BLaER1 treated with 17β-estradiol and CSF1 and Interleukin-3, amounts not matched to agents 10 nM and 100 nM (cell line): ENCODE measurements around the gene TMEM185B.

Source experiments
- H3K27ac ChIP-seq, 11 experiments: shearing (Covaris generic); formaldehyde crosslinking; 2 replicates each; pipeline ENCODE4 v1.8.1; 2022
- H3K27me3 ChIP-seq, 11 experiments: shearing (Covaris generic); formaldehyde crosslinking; 2 replicates each; pipeline ENCODE4 v1.8.1; 2022
- H3K36me3 ChIP-seq, 11 experiments: shearing (Covaris generic); formaldehyde crosslinking; 2 replicates each; pipeline ENCODE4 v1.8.1; 2022
- H3K4me1 ChIP-seq, 10 experiments: shearing (Covaris generic); formaldehyde crosslinking; 2 replicates each; pipeline ENCODE4 v1.8.1; 2022
- H3K4me2 ChIP-seq, 11 experiments: shearing (Covaris generic); formaldehyde crosslinking; 2 replicates each; pipeline ENCODE4 v1.8.1; 2022
- H3K4me3 ChIP-seq, 10 experiments: shearing (Covaris generic); formaldehyde crosslinking; 2 replicates each; pipeline ENCODE4 v1.8.1; 2022
- H3K9ac ChIP-seq, 11 experiments: shearing (Covaris generic); formaldehyde crosslinking; 2 replicates each; pipeline ENCODE4 v1.8.1; 2022
- H3K9me3 ChIP-seq, 11 experiments: shearing (Covaris generic); formaldehyde crosslinking; replicated peaks in 1 of 11; 2 replicates each; pipeline ENCODE4 v1.8.1; 2022
- H4K20me1 ChIP-seq, 11 experiments: shearing (Covaris generic); formaldehyde crosslinking; 2 replicates each; pipeline ENCODE4 v1.8.1; 2022
- Cebpa-rat ChIP-seq, 11 experiments: shearing (Covaris generic); IDR thresholded peaks; 2 replicates each; pipeline ENCODE4 v1.8.1; 2022

Gene TMEM185B

GRCh38 chr2:120219766-120220165 lies 3.4 kb downstream of the TMEM185B start:
- no peak overlapping the region for H3K27ac ChIP-seq
- H4K20me1 ChIP-seq: peaks cover 0 to 35% (median 4%) of the 10 kb centered on the region in 11 experiments; a peak in 11 of 22 replicates
- H3K4me1 ChIP-seq: peaks cover 28 to 44% (median 37%) of the 10 kb centered on the region in 10 experiments
- no peak for TF ChIP-seq Cebpa-rat (IDR thresholded peaks at IDR 0.05)
- peaks cover 17 to 76% (median 65%) of the 10 kb centered on the region in 11 experiments for H3K9me3 ChIP-seq
- H3K4me2 ChIP-seq: peak overlapping the region in 2 of 11 experiments; percentile 5 to 99; a peak in 1 of 22 replicates
- peaks cover 46 to 73% (median 57%) of the 10 kb centered on the region in 11 experiments for H3K36me3 ChIP-seq
- H3K9ac ChIP-seq: no peak overlapping the region
- no peak overlapping the region for H3K4me3 ChIP-seq
- H3K27me3 ChIP-seq: peaks cover 0 to 8% (median 0%) of the 10 kb centered on the region in 11 experiments; a peak in 5 of 22 replicates

- H3K4me2 ChIP-seq: 0 out of 22 replicates have a peak overlapping the region, but pooled peaks of 1 of the 11 experiments have one; percentile 5
- peaks cover 25 to 39% (median 33%) of the 10 kb centered on the region in 10 experiments for H3K4me1 ChIP-seq
- H3K9ac ChIP-seq: no peak overlapping the region
- H3K4me3 ChIP-seq: no peak overlapping the region
- no peak for TF ChIP-seq Cebpa-rat (IDR thresholded peaks at IDR 0.05)
- H3K36me3 ChIP-seq: peaks cover 46 to 73% (median 57%) of the 10 kb centered on the region in 11 experiments
- peaks cover 0 to 6% (median 0%) of the 10 kb centered on the region in 11 experiments; a peak in 2 of 22 replicates for H3K27me3 ChIP-seq
- H3K27ac ChIP-seq: no peak overlapping the region
- peaks cover 17 to 76% (median 65%) of the 10 kb centered on the region in 11 experiments for H3K9me3 ChIP-seq
- H4K20me1 ChIP-seq: peaks cover 0 to 35% (median 4%) of the 10 kb centered on the region in 11 experiments; a peak in 11 of 22 replicates
These were observed 3.9 kb downstream of the TMEM185B start for GRCh38 chr2:120219291-120219690.

GRCh38 chr2:120218181-120218580 lies 5.0 kb downstream of the TMEM185B start:
- Histone ChIP-seq H4K20me1 (peaks cover 0 to 35% (median 4%) of the 10 kb centered on the region in 11 experiments; a peak in 11 of 22 replicates), H3K4me1 (peaks cover 16 to 32% (median 25%) of the 10 kb centered on the region in 10 experiments), H3K9me3 (peaks cover 17 to 76% (median 65%) of the 10 kb centered on the region in 11 experiments), H3K36me3 (peaks cover 46 to 73% (median 57%) of the 10 kb centered on the region in 11 experiments), H3K4me2 (no peak overlapping the region), H3K27ac (no peak overlapping the region), H3K4me3 (no peak overlapping the region), H3K27me3 (no peaks in the 10 kb centered on the region), H3K9ac (no peak overlapping the region)
- TF ChIP-seq Cebpa-rat (IDR thresholded peaks at IDR 0.05): no peak

- Histone ChIP-seq H3K36me3 (no peaks in the 10 kb centered on the region), H3K27me3 (no peaks in the 10 kb centered on the region), H3K27ac (peak overlapping the region in 2 of 11 experiments; percentile 36 to 39; a peak in 4 of 22 replicates), H4K20me1 (peaks cover 0 to 15% (median 0%) of the 10 kb centered on the region in 11 experiments; a peak in 2 of 22 replicates), H3K9me3 (peaks cover 0 to under 1% (median 0%) of the 10 kb centered on the region in 11 experiments; a peak in 3 of 22 replicates), H3K4me2 (peak overlapping the region; percentile 9 to 60 (median 41); a peak in 19 of 22 replicates), H3K4me1 (peaks cover 14 to 37% (median 25%) of the 10 kb centered on the region in 10 experiments), H3K9ac (no peak overlapping the region), H3K4me3 (no peak overlapping the region)
- TF ChIP-seq Cebpa-rat (IDR thresholded peaks at IDR 0.05): no peak
These were observed 12.9 kb downstream of the TMEM185B start for GRCh38 chr2:120210270-120210693.

GRCh38 chr2:120209427-120210269 lies 13.6 kb downstream of the TMEM185B start:
- peaks cover 0 to 15% (median 0%) of the 10 kb centered on the region in 11 experiments; a peak in 2 of 22 replicates for H4K20me1 ChIP-seq
- no peak overlapping the region for H3K9ac ChIP-seq
- H3K27me3 ChIP-seq: no peaks in the 10 kb centered on the region
- H3K4me1 ChIP-seq: peaks cover 14 to 40% (median 26%) of the 10 kb centered on the region in 10 experiments
- no peaks in the 10 kb centered on the region for H3K9me3 ChIP-seq
- H3K27ac ChIP-seq: peak overlapping the region in 3 of 11 experiments; percentile 2 to 39 (median 36); a peak in 4 of 22 replicates
- no peaks in the 10 kb centered on the region for H3K36me3 ChIP-seq
- H3K4me3 ChIP-seq: no peak overlapping the region
- H3K4me2 ChIP-seq: peak overlapping the region; percentile 23 to 65 (median 51); a peak in 18 of 22 replicates
- TF ChIP-seq Cebpa-rat (IDR thresholded peaks at IDR 0.05): no peak

GRCh38 chr2:120208381-120209353 lies 14.5 kb downstream of the TMEM185B start:
- Histone ChIP-seq H3K4me3 (no peak overlapping the region), H3K4me1 (peaks cover 24 to 50% (median 36%) of the 10 kb centered on the region in 10 experiments), H4K20me1 (peaks cover 0 to 15% (median 0%) of the 10 kb centered on the region in 11 experiments; a peak in 2 of 22 replicates), H3K27me3 (no peaks in the 10 kb centered on the region), H3K9me3 (no peaks in the 10 kb centered on the region), H3K4me2 (peak overlapping the region in 8 of 11 experiments; percentile 25 to 65 (median 52); a peak in 15 of 22 replicates), H3K36me3 (no peaks in the 10 kb centered on the region), H3K27ac (0 out of 22 replicates have a peak overlapping the region, but pooled peaks of 1 of the 11 experiments have one; percentile 2), H3K9ac (no peak overlapping the region)
- no peak for TF ChIP-seq Cebpa-rat (IDR thresholded peaks at IDR 0.05)

GRCh38 chr2:120206022-120206581 lies 17.1 kb downstream of the TMEM185B start:
- Histone ChIP-seq H3K9ac (no peak overlapping the region), H3K36me3 (no peaks in the 10 kb centered on the region), H3K4me1 (peaks cover 36 to 60% (median 51%) of the 10 kb centered on the region in 10 experiments), H3K27ac (no peak overlapping the region), H3K27me3 (no peaks in the 10 kb centered on the region), H3K9me3 (0 out of 22 replicates have a peak, but pooled peaks cover 0 to 4% (median 0%) of the 10 kb centered on the region in 11 experiments), H4K20me1 (peaks cover 0 to 14% (median 0%) of the 10 kb centered on the region in 11 experiments; a peak in 2 of 22 replicates), H3K4me2 (peak overlapping the region in 2 of 11 experiments; percentile 26 to 33; a peak in 3 of 22 replicates), H3K4me3 (no peak overlapping the region)
- no peak for TF ChIP-seq Cebpa-rat (IDR thresholded peaks at IDR 0.05)
